ENCODE data around the gene NAALADL2. TPM values are rescaled to one million over a fixed set of nuclear protein-coding genes. Genes with fewer than 3 reads are reported as not detected.
"Not testable (repeated sequence)": the region's sequence is repeated elsewhere in the genome, so short reads cannot be mapped to it uniquely, and the experiment has no call there.

The NAALADL2 gene
- total RNA-seq, 1 experiment from 2014 or later, result 1.6 TPM

GRCh38 chr3:175457301-175457700, 598.2 kb downstream of the NAALADL2 start:
- Histone ChIP-seq H3K14ac (ENCODE audit: insufficient read depth, low read length) (no peak overlapping the region), H3K23me2 (ENCODE audit: insufficient read length, low read depth, low read length, poor library complexity, severe bottlenecking) (peaks cover 2% of the 10 kb centered on the region), H3K9ac (ENCODE audit: extremely low read depth, insufficient read length, low read length) (no peak overlapping the region), H3K79me1 (ENCODE audit: insufficient read depth, low read depth, low read length, poor library complexity, severe bottlenecking) (no peaks in the 10 kb centered on the region), H3K56ac (ENCODE audit: insufficient read length, low read depth, low read length) (no peak overlapping the region), H2BK120ac (ENCODE audit: low read depth, low read length, poor library complexity, severe bottlenecking) (no peak overlapping the region), H3K4me1 (ENCODE audit: insufficient read depth, low read length) (no peaks in the 10 kb centered on the region), H2BK5ac (ENCODE audit: insufficient read length, low read length) (no peak overlapping the region), H4K91ac (ENCODE audit: insufficient read length, low read depth, low read length) (no peak overlapping the region), H2AFZ (ENCODE audit: low read length) (no peak overlapping the region), H2BK20ac (ENCODE audit: low read depth, low read length, poor library complexity, severe bottlenecking) (no peak overlapping the region), H3K4ac (ENCODE audit: low read depth, low read length) (no peak overlapping the region), H3K9me3 (ENCODE audit: control insufficient read depth, low read depth, low read length) (no peaks in the 10 kb centered on the region), H3T11ph (ENCODE audit: low read length) (no peak overlapping the region), H4K8ac (replicated peaks; ENCODE audit: insufficient read length, low read depth, low read length) (no peak overlapping the region), H2BK15ac (ENCODE audit: low read depth, low read length) (no peak overlapping the region), H3K4me2 (ENCODE audit: insufficient read depth, insufficient read length, low read length) (no peak overlapping the region), H4K5ac (ENCODE audit: insufficient read length, low read depth, low read length) (no peak overlapping the region), H2BK12ac (ENCODE audit: insufficient read length, low read depth, low read length) (no peak overlapping the region), H2AK5ac (ENCODE audit: insufficient read length, low read length) (no peak overlapping the region), H3K18ac (ENCODE audit: insufficient read length, low read depth, low read length) (no peak overlapping the region), H3K27ac (ENCODE audit: insufficient read length, low read depth, low read length) (no peak overlapping the region), H3K79me2 (ENCODE audit: insufficient read depth, low read length) (no peaks in the 10 kb centered on the region), H3K23ac (ENCODE audit: insufficient read length, low read depth, low read length) (no peak overlapping the region), H3K27me3 (ENCODE audit: insufficient read depth, low read length) (no peaks in the 10 kb centered on the region), H4K20me1 (ENCODE audit: control insufficient read depth, insufficient read depth, insufficient read length) (no peaks in the 10 kb centered on the region)
- Mint-ChIP-seq H3K27ac (no peak overlapping the region), H3K36me3 (ENCODE audit: insufficient read depth in 1 of 3, low read depth in 3 of 3) (peaks cover 0 to 12% (median 8%) of the 10 kb centered on the region in 3 experiments; a peak in 4 of 7 replicates), H3K4me1 (no peaks in the 10 kb centered on the region), H3K27me3 (ENCODE audit: low read depth) (no peaks in the 10 kb centered on the region), H3K4me3 (no peak overlapping the region), H3K9me3 (peaks cover 8 to 12% of the 10 kb centered on the region in 2 experiments; a peak in 4 of 5 replicates)
- WGBS (ENCODE audit: extremely low coverage, insufficient read length, low lambda C conversion rate), result no CpG with 5 or more reads among the region's 2 CpGs
- DNase-seq, result no peak
- no peak for TF ChIP-seq CTCF (conservative IDR thresholded peaks at IDR 0.05)

GRCh38 chr3:175460849-175461399, 601.8 kb downstream of the NAALADL2 start:
- H2BK5ac ChIP-seq (ENCODE audit: insufficient read length, low read length); H3K18ac ChIP-seq (ENCODE audit: insufficient read length, low read depth, low read length); H2AFZ ChIP-seq (ENCODE audit: low read length); H3K27me3 ChIP-seq (ENCODE audit: insufficient read depth, low read length); H4K8ac ChIP-seq (replicated peaks; ENCODE audit: insufficient read length, low read depth, low read length); H2BK120ac ChIP-seq (ENCODE audit: low read depth, low read length, poor library complexity, severe bottlenecking); H3K4me3 Mint-ChIP-seq; H3K9me3 ChIP-seq (ENCODE audit: control insufficient read depth, low read depth, low read length); H3K79me2 ChIP-seq (ENCODE audit: insufficient read depth, low read length); H3T11ph ChIP-seq (ENCODE audit: low read length); H4K20me1 ChIP-seq (ENCODE audit: control insufficient read depth, insufficient read depth, insufficient read length); H3K23ac ChIP-seq (ENCODE audit: insufficient read length, low read depth, low read length); H2BK15ac ChIP-seq (ENCODE audit: low read depth, low read length); H3K4me2 ChIP-seq (ENCODE audit: insufficient read depth, insufficient read length, low read length); H4K5ac ChIP-seq (ENCODE audit: insufficient read length, low read depth, low read length); H2BK20ac ChIP-seq (ENCODE audit: low read depth, low read length, poor library complexity, severe bottlenecking); H3K9ac ChIP-seq (ENCODE audit: extremely low read depth, insufficient read length, low read length); H2BK12ac ChIP-seq (ENCODE audit: insufficient read length, low read depth, low read length); H3K27ac ChIP-seq (ENCODE audit: insufficient read length, low read depth, low read length); H3K56ac ChIP-seq (ENCODE audit: insufficient read length, low read depth, low read length); H3K27ac Mint-ChIP-seq; H3K79me1 ChIP-seq (ENCODE audit: insufficient read depth, low read depth, low read length, poor library complexity, severe bottlenecking); H2AK5ac ChIP-seq (ENCODE audit: insufficient read length, low read length); H3K4me1 ChIP-seq (ENCODE audit: insufficient read depth, low read length); H3K4me1 Mint-ChIP-seq; H3K14ac ChIP-seq (ENCODE audit: insufficient read depth, low read length); H3K27me3 Mint-ChIP-seq (ENCODE audit: low read depth); DNase-seq; H4K91ac ChIP-seq (ENCODE audit: insufficient read length, low read depth, low read length); H3K4ac ChIP-seq (ENCODE audit: low read depth, low read length); H3K23me2 ChIP-seq (ENCODE audit: insufficient read length, low read depth, low read length, poor library complexity, severe bottlenecking): not testable (repeated sequence)
- peaks cover 8 to 12% of the 10 kb centered on the region in 2 experiments; a peak in 4 of 5 replicates for H3K9me3 Mint-ChIP-seq
- H3K36me3 Mint-ChIP-seq (ENCODE audit: insufficient read depth in 1 of 3, low read depth in 3 of 3), result peaks cover 0 to 12% (median 8%) of the 10 kb centered on the region in 3 experiments; a peak in 4 of 7 replicates
- WGBS (ENCODE audit: extremely low coverage, insufficient read length, low lambda C conversion rate), result no CpG with 5 or more reads among the region's 4 CpGs

All from H9 (cell line).